Brain pericyte (primary cell): ENCODE data around the gene ADGRF5.
"Not testable (repeated sequence)": the region's sequence is repeated elsewhere in the genome, so short reads cannot be mapped to it uniquely, and the experiment has no call there.

ENCODE experiments used
- DNase-seq: peaks from one replicate; pipeline ENCODE4 v3.0.0-alpha.2; 2012; ENCODE audit warnings: low read depth, low spot score

The ADGRF5 gene

GRCh38 chr6:46891252-46891795 lies 30.4 kb downstream of the ADGRF5 start:
- DNase-seq, result no peak

- no peak for DNase-seq
Observed at GRCh38 chr6:46888578-46888977, 33.2 kb downstream of the ADGRF5 start.

- no peak for DNase-seq
Observed at GRCh38 chr6:46888031-46888430, 33.7 kb downstream of the ADGRF5 start.

- DNase-seq, result no peak
Observed at GRCh38 chr6:46882645-46883044, 39.1 kb downstream of the ADGRF5 start.

GRCh38 chr6:46879003-46879402 lies 42.7 kb downstream of the ADGRF5 start:
- no peak for DNase-seq

GRCh38 chr6:46876126-46876525 lies 45.6 kb downstream of the ADGRF5 start:
- no peak for DNase-seq

GRCh38 chr6:46867411-46867810 lies 54.3 kb downstream of the ADGRF5 start:
- no peak for DNase-seq

- no peak for DNase-seq
Observed at GRCh38 chr6:46865221-46865620, 56.5 kb downstream of the ADGRF5 start.

GRCh38 chr6:46863791-46864190 lies 57.9 kb downstream of the ADGRF5 start:
- DNase-seq, result no peak

GRCh38 chr6:46862381-46862780 lies 59.4 kb downstream of the ADGRF5 start:
- DNase-seq, result no peak

GRCh38 chr6:46855966-46856365 lies 65.8 kb downstream of the ADGRF5 start:
- DNase-seq, result not testable (repeated sequence)

- DNase-seq, result not testable (repeated sequence)
Observed at GRCh38 chr6:46851576-46851975, 70.2 kb downstream of the ADGRF5 start.

GRCh38 chr6:46850792-46851191 lies 70.9 kb downstream of the ADGRF5 start:
- no peak for DNase-seq

GRCh38 chr6:46849361-46849690 lies 72.4 kb downstream of the ADGRF5 start:
- no peak for DNase-seq

- peak; percentile 30 for DNase-seq
Observed at GRCh38 chr6:46848684-46849360, 72.9 kb downstream of the ADGRF5 start.

- DNase-seq, result no peak
Observed at GRCh38 chr6:46845126-46845525, 76.6 kb downstream of the ADGRF5 start.

GRCh38 chr6:46842252-46842846 lies 79.4 kb downstream of the ADGRF5 start:
- not testable (repeated sequence) for DNase-seq

- DNase-seq, result no peak
Observed at GRCh38 chr6:46838033-46838432, 83.7 kb downstream of the ADGRF5 start.

- not testable (repeated sequence) for DNase-seq
Observed at GRCh38 chr6:46834991-46835390, 86.7 kb downstream of the ADGRF5 start.

- DNase-seq, result not testable (repeated sequence)
Observed at GRCh38 chr6:46834257-46834916, 87.4 kb downstream of the ADGRF5 start.

GRCh38 chr6:46832816-46833215 lies 88.9 kb downstream of the ADGRF5 start:
- DNase-seq, result no peak

GRCh38 chr6:46828939-46829338 lies 92.8 kb downstream of the ADGRF5 start:
- DNase-seq, result no peak

- no peak for DNase-seq
Observed at GRCh38 chr6:46821458-46821881, 100.3 kb downstream of the ADGRF5 start.
